ENCODE results near the gene SAMD3.

The SAMD3 gene

GRCh38 chr6:130189531-130190397 is 33.0 kb downstream of the SAMD3 start:
- TF ChIP-seq CTCF (IDR thresholded peaks at IDR 0.05; ENCODE audit: insufficient read depth, low read length, missing control alignments) = no peak
- no peak overlapping the region for H3K4me3 ChIP-seq (ENCODE audit: low read depth, low read length)
- no peak for DNase-seq (ENCODE audit: low read depth, low spot score)
- ChIA-PET CTCF (no interaction called here), POLR2A (no interaction called here)

- CTCF ChIA-PET = interaction anchor here (1.1 to 1.6 kb wide), 2 partner anchors 17 to 655 kb away, joined by 3 to 4 read pairs; no protein-coding TSS in a partner anchor
Measured at GRCh38 chr6:130188207-130188899, 34.4 kb downstream of the SAMD3 start.

GRCh38 chr6:130187335-130188206 is 35.2 kb downstream of the SAMD3 start:
- H3K4me3 ChIP-seq (ENCODE audit: low read depth, low read length) = no peak overlapping the region
- no peak for DNase-seq (ENCODE audit: low read depth, low spot score)
- no peak for TF ChIP-seq CTCF (IDR thresholded peaks at IDR 0.05; ENCODE audit: insufficient read depth, low read length, missing control alignments)
- POLR2A ChIA-PET = no interaction called here
- CTCF ChIA-PET = interaction anchor here (1.1 to 1.6 kb wide), 2 partner anchors 16 to 656 kb away, joined by 3 to 4 read pairs; no protein-coding TSS in a partner anchor

More at GRCh38 chr6:130188207-130188899, 34.4 kb downstream of the SAMD3 start:
- DNase-seq (ENCODE audit: low read depth, low spot score) = no peak
- TF ChIP-seq CTCF (IDR thresholded peaks at IDR 0.05; ENCODE audit: insufficient read depth, low read length, missing control alignments) = no peak
- POLR2A ChIA-PET = no interaction called here
- no peak overlapping the region for H3K4me3 ChIP-seq (ENCODE audit: low read depth, low read length)

- POLR2A ChIA-PET = no interaction called here
- TF ChIP-seq CTCF (IDR thresholded peaks at IDR 0.05; ENCODE audit: insufficient read depth, low read length, missing control alignments) = no peak
- CTCF ChIA-PET = no interaction called here
- DNase-seq (ENCODE audit: low read depth, low spot score) = no peak
- H3K4me3 ChIP-seq (ENCODE audit: low read depth, low read length) = no peak overlapping the region
Measured at GRCh38 chr6:130185658-130186057, 37.1 kb downstream of the SAMD3 start.

- DNase-seq (ENCODE audit: low read depth, low spot score) = no peak
- no peak overlapping the region for H3K4me3 ChIP-seq (ENCODE audit: low read depth, low read length)
- TF ChIP-seq CTCF (IDR thresholded peaks at IDR 0.05; ENCODE audit: insufficient read depth, low read length, missing control alignments) = no peak
- POLR2A ChIA-PET = no interaction called here
- CTCF ChIA-PET = interaction anchor here (0.7 kb wide), 1 partner anchor 11 kb away, joined by 3 read pairs; no protein-coding TSS in a partner anchor
Measured at GRCh38 chr6:130183271-130184222, 39.2 kb downstream of the SAMD3 start.
